GM21825 (cell line): ENCODE measurements around the gene CREBBP.

ENCODE experiments used
- ATAC-seq: cut with Tn5 transposase; IDR thresholded peaks from one replicate; pipeline ENCODE4 v1.9.1; 2021; ENCODE audit warnings: mild to moderate bottlenecking, moderate library complexity; ENCODE audit not compliant: unreplicated experiment

Gene CREBBP

GRCh38 chr16:3738128-3738527 lies 142.4 kb downstream of the CREBBP start:
- ATAC-seq: no peak

- no peak for ATAC-seq
Observed at GRCh38 chr16:3737181-3737580, 143.3 kb downstream of the CREBBP start.

- no peak for ATAC-seq
Observed at GRCh38 chr16:3736116-3736515, 144.4 kb downstream of the CREBBP start.

GRCh38 chr16:3735541-3735940 lies 145.0 kb downstream of the CREBBP start:
- no peak for ATAC-seq

GRCh38 chr16:3734758-3735221 lies 145.7 kb downstream of the CREBBP start:
- ATAC-seq: no peak

GRCh38 chr16:3734084-3734757 lies 146.3 kb downstream of the CREBBP start:
- ATAC-seq: no peak

GRCh38 chr16:3732171-3732570 lies 148.3 kb downstream of the CREBBP start:
- ATAC-seq: no peak

- no peak for ATAC-seq
Observed at GRCh38 chr16:3731126-3731935, 149.2 kb downstream of the CREBBP start.

GRCh38 chr16:3730161-3731125 lies 150.1 kb downstream of the CREBBP start:
- ATAC-seq: no peak

- no peak for ATAC-seq
Observed at GRCh38 chr16:3729161-3730112, 151.1 kb downstream of the CREBBP start.

- ATAC-seq: no peak
Observed at GRCh38 chr16:3728424-3729160, 151.9 kb downstream of the CREBBP start.

GRCh38 chr16:3727806-3728381 lies 152.6 kb downstream of the CREBBP start:
- ATAC-seq: no peak

- no peak for ATAC-seq
Observed at GRCh38 chr16:3726021-3726687, 154.4 kb downstream of the CREBBP start.

GRCh38 chr16:3725276-3725675 lies 155.2 kb downstream of the CREBBP start:
- ATAC-seq: no peak

GRCh38 chr16:3722508-3722907 lies 158.0 kb downstream of the CREBBP start:
- no peak for ATAC-seq

GRCh38 chr16:3720418-3720817 lies 160.1 kb downstream of the CREBBP start:
- ATAC-seq: no peak

- no peak for ATAC-seq
Observed at GRCh38 chr16:3718628-3719027, 161.9 kb downstream of the CREBBP start.

- no peak for ATAC-seq
Observed at GRCh38 chr16:3718019-3718391, 162.5 kb downstream of the CREBBP start.
